Brain microvascular endothelial cell (primary cell): ENCODE results near the gene RAMP3.

ENCODE experiments used
- DNase-seq: peaks from one replicate; pipeline ENCODE4 v3.0.0-alpha.2; 2020
- H3K27ac ChIP-seq: fragments of 250-450 bp; sonication (Bioruptor Pico); 2 replicates; pipeline ENCODE4 v1.5.1; 2020; ENCODE audit warnings: mild to moderate bottlenecking, moderate library complexity
- H3K27me3 ChIP-seq: fragments of 250-450 bp; sonication (Bioruptor Pico); replicated peaks from 2 replicates; pipeline ENCODE4 v1.5.1; 2020; ENCODE audit warnings: mild to moderate bottlenecking
- H3K36me3 ChIP-seq: fragments of 250-450 bp; sonication (Bioruptor Pico); replicated peaks from 2 replicates; pipeline ENCODE4 v1.5.1; 2020; ENCODE audit warnings: mild to moderate bottlenecking
- H3K4me3 ChIP-seq: 2 replicates; pipeline ENCODE4 v1.5.1; 2011; ENCODE audit warnings: low read depth, mild to moderate bottlenecking, control low read depth, low read length, moderate library complexity
- in situ Hi-C: cut with HindIII; loops from 2 replicates; pipeline ENCODE4 v1.10.0; 2017; ENCODE audit warnings: low sequenced_read_pairs, low pct_ligation_motif_present
- TF ChIP-seq, protein P1 (sequence below): IDR thresholded peaks from 2 replicates; pipeline ENCODE4 v1.5.1; 2011; ENCODE audit warnings: low read depth, mild to moderate bottlenecking, moderate library complexity, low read length, control low read depth, inconsistent platforms; ENCODE audit errors: missing control alignments

Gene RAMP3

DNA sequence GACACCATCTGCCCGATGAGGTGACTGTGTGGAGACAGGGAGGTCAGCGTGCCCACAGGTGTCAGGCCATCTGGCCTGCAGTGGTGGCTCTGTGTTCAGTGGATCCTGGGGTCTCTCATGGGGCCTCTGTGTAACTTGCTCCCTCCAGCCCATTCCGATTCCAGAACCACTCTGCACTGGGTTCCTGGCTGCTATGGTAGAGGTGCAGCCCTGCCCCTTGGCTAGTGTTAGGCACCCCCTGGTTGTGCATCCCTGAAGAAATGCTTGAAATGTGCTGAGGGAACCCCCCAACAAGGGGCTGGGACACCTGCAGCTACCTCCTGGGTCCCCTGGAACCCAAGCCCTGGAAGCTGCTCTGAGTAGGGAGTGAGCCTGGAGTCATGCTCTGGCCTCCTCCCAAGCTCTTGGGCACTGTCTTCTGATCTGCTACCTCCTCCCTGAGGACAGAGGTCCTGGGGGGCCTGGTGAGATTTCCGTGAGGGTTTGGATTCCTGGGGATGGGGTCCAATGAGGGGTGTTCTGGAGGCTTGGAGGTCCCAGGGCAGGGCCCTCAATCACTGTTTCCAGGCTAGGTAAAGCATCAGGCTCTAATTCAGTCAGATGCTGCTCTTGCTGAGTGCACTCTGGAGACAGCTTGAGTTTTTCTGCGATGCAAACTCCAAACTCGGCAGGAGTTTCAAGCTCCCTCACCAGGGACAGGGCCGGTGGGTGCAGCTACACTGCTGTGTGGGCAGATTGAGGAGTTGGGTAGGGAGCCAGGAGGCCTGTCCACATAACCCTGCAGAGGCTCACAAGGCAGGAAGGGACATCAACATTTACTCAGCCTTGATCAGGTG, 27.7 kb downstream of the RAMP3 start:
- in situ Hi-C loops, result no loop called here

DNA sequence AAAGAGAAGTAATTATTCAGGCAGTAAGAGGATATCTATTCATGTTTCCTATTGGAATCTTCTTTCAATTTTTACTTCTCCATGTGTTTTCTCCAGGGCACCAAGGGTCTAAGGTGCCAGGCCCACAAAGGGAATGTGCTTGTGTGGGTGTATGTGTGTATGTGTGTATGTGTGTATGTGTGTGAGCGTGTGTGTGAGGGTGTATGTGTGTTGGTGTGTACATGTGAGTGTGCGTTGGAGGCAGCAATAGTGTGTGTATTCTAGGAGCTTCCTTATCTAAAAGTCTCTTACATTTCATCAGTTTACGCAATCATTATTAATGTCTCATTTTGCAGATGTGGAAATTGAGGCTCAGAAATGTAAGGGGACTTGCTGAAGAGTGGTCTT, 28.3 kb downstream of the RAMP3 start:
- Histone ChIP-seq H3K36me3 (no peaks in the 10 kb centered on the region), H3K27me3 (no peaks in the 10 kb centered on the region), H3K27ac (no peak overlapping the region), H3K4me3 (no peak overlapping the region)
- DNase-seq, result no peak
- in situ Hi-C loops, result no loop called here
- TF ChIP-seq, protein P1, sequence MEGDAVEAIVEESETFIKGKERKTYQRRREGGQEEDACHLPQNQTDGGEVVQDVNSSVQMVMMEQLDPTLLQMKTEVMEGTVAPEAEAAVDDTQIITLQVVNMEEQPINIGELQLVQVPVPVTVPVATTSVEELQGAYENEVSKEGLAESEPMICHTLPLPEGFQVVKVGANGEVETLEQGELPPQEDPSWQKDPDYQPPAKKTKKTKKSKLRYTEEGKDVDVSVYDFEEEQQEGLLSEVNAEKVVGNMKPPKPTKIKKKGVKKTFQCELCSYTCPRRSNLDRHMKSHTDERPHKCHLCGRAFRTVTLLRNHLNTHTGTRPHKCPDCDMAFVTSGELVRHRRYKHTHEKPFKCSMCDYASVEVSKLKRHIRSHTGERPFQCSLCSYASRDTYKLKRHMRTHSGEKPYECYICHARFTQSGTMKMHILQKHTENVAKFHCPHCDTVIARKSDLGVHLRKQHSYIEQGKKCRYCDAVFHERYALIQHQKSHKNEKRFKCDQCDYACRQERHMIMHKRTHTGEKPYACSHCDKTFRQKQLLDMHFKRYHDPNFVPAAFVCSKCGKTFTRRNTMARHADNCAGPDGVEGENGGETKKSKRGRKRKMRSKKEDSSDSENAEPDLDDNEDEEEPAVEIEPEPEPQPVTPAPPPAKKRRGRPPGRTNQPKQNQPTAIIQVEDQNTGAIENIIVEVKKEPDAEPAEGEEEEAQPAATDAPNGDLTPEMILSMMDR, result no peak

More for the DNA sequence above, 27.7 kb downstream of the RAMP3 start:
- Histone ChIP-seq H3K4me3 (no peak overlapping the region), H3K27me3 (no peaks in the 10 kb centered on the region), H3K36me3 (no peaks in the 10 kb centered on the region), H3K27ac (no peak overlapping the region)
- TF ChIP-seq, protein P1, result no peak
- no peak for DNase-seq

DNA sequence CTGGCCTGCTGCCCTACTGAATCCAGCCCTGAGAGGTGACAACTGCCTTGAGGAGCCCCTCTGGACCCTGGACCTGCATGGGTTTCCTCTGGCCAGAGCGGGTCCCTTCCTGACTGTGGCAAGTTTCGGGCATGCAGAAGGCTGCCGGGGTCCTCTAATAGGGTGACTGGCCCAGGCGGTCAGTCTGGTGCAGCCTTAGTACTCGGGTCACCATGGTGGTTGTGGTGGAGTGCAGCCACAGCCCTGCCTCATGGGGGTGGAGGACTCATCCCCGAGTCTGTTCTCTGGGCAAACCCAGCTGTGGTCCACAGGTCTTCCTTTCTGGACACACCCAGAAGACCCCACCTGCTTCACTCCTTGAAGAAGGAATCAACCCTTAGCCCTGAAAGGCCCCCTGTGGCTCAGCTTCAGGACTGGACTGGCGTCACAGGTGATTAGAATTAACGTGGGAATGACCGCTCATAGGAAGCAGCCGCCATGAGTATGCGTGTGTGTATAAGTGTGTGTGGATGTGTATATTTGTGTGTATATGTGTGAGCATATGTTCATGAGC, 28.7 kb downstream of the RAMP3 start:
- Histone ChIP-seq H3K27me3 (no peaks in the 10 kb centered on the region), H3K27ac (no peak overlapping the region), H3K36me3 (no peaks in the 10 kb centered on the region), H3K4me3 (no peak overlapping the region)
- TF ChIP-seq, protein P1, result no peak
- in situ Hi-C loops, result no loop called here
- no peak for DNase-seq

DNA sequence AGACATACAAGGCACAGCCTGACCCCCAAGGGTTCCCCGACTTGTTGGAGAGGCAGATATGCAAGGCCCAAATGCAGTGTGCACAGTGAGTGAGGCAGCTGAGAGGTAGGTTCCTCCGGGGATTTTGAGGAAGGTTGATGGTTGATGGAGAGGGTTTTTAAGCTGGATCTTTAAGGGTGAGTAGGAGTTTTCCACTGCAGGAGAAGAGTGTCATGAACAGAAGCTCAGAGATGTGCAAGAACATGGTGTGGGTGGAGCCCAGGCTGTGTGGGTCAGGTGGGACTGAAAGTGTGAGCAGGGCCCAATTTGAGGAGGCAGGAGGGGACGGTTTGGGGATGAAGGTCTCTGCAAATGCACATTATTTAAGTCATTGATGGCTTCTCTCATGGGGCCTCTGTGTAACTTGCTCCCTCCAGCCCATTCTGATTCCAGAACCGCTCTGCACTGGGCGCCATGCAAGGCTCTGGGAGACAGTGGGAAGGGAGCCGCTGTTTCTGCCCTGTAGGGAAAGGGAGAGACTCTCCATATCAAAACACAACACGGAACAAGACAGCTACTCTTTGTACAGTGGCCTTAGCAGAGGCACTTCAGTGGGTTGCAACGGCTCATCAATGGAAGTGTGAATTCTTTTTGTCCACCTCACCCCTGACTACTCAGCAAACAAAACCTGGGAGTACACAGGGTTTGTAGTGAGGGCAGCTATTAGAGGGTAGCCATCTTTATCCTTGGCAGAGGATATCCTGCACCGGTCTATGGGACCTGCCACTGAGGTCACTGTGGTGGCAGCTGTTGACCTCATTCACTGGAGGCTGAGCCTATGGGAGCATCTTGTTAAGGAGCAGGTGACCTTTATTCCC, 29.7 kb downstream of the RAMP3 start:
- Histone ChIP-seq H3K36me3 (no peaks in the 10 kb centered on the region), H3K4me3 (no peak overlapping the region), H3K27me3 (no peaks in the 10 kb centered on the region), H3K27ac (no peak overlapping the region)
- TF ChIP-seq, protein P1, result no peak
- no peak for DNase-seq
- in situ Hi-C loops, result no loop called here

DNA sequence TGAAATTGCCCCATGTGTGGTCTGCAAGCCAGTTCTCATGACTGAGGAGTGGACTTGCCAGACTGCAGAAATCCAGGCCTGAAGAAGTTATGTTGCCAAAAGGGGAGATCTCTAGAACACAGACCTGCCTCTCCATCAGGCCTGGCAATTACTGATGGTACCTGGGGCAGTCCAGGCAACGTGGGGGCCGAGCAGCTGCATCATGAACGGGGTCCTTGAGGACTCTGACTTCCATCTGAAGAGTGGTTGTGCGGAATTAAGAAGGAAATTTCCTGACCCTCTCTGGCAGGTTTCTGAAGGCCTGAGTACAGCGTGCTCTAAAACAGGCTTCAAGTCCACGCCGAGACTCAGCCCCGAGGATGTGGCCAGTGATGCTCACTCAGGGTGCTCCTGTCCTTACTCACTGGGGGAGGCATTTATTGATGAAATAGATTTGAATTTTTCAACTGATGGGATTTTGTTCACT, 30.4 kb downstream of the RAMP3 start:
- Histone ChIP-seq H3K27me3 (no peaks in the 10 kb centered on the region), H3K36me3 (no peaks in the 10 kb centered on the region), H3K4me3 (no peak overlapping the region), H3K27ac (no peak overlapping the region)
- TF ChIP-seq, protein P1, result no peak
- no peak for DNase-seq
- in situ Hi-C loops, result no loop called here
